ENCODE measurements around the gene FBLN5. TPM values are rescaled to one million over a fixed set of nuclear protein-coding genes. Genes with fewer than 3 reads are reported as not detected.

The FBLN5 gene
- total and polyA plus RNA-seq, 2 donors (not counting 3 experiments of a cell fraction or from before 2014, with no cell fraction given), result 27.6 to 33.1 TPM

GRCh38 chr14:91987192-91987591 is 39.7 kb upstream of the FBLN5 start:
- no peak for TF ChIP-seq POLR2A (IDR thresholded peaks at IDR 0.05; ENCODE audit: low read depth, low read length)
- TF ChIP-seq GATA2 (IDR thresholded peaks at IDR 0.05; ENCODE audit: insufficient read depth, insufficient read length, low read depth, low read length), result no peak
- no peak for TF ChIP-seq CTCF (IDR thresholded peaks at IDR 0.05; ENCODE audit: extremely low read depth in 1 of 2, insufficient read depth in 1 of 2, low read depth in 1 of 2, low read length in 2 of 2)
- TF ChIP-seq POLR2AphosphoS5 (IDR thresholded peaks at IDR 0.05; ENCODE audit: insufficient read depth, low read depth, low read length), result no peak
- Histone ChIP-seq H3K4me2 (ENCODE audit: insufficient read depth, low read length) (no peak overlapping the region), H3K27me3 (ENCODE audit: control insufficient read depth in 2 of 2, insufficient read depth in 2 of 2, low read length in 2 of 2) (no peaks in the 10 kb centered on the region), H3K27ac (ENCODE audit: insufficient read depth, low read depth, low read length) (no peak overlapping the region), H3K9me3 (replicated peaks; ENCODE audit: control insufficient read depth, insufficient read depth, low read length) (no peaks in the 10 kb centered on the region), H3K4me3 (replicated peaks in 1 of 3; ENCODE audit: insufficient read depth in 1 of 3, low read depth in 1 of 3, low read length in 3 of 3) (no peak overlapping the region), H3K36me3 (ENCODE audit: control insufficient read depth in 2 of 2, extremely low read depth in 1 of 2, insufficient read depth in 2 of 2, low read length in 2 of 2) (peaks cover 4 to 13% of the 10 kb centered on the region in 2 experiments), H4K20me1 (replicated peaks; ENCODE audit: control insufficient read depth, extremely low read depth, insufficient read depth, low read length) (no peaks in the 10 kb centered on the region), H3K79me2 (ENCODE audit: control insufficient read depth, insufficient read depth, low read length) (peaks cover 5% of the 10 kb centered on the region), H3K4me1 (ENCODE audit: control insufficient read depth, extremely low read depth, insufficient read depth, low read length) (peaks cover 41% of the 10 kb centered on the region), H3K9ac (replicated peaks; ENCODE audit: extremely low read depth, insufficient read depth, low read length) (no peak overlapping the region), H3K9me1 (replicated peaks; ENCODE audit: control insufficient read depth, extremely low read depth, insufficient read depth, low read length) (no peaks in the 10 kb centered on the region), H2AFZ (ENCODE audit: low read depth, low read length) (no peak overlapping the region)
- intact Hi-C loops (cut with micrococcal nuclease), result no loop called here
- FAIRE-seq, result no peak
- ChIA-PET POLR2A (no interaction called here), CTCF (interaction anchor here (5.5 kb wide), 1 partner anchor 10 kb away, joined by 88 read pairs; no protein-coding TSS in a partner anchor)
- dilution Hi-C loops (cut with MboI; ENCODE audit: extremely low pct_ligation_motif_present, low sequenced_read_pairs), result no loop called here
- no TSS peak for BruUV-seq (replicated peaks)
- no peak for DNase-seq (ENCODE audit: low read depth, low spot score)

- POLR2A ChIA-PET, result interaction anchor here (0.5 to 0.8 kb wide), 2 partner anchors 9 to 11 kb away, joined by 3 to 5 read pairs; no protein-coding TSS in a partner anchor
- dilution Hi-C loops (cut with MboI; ENCODE audit: extremely low pct_ligation_motif_present, low sequenced_read_pairs), result no loop called here
- H3K4me1 ChIP-seq (ENCODE audit: control insufficient read depth, extremely low read depth, insufficient read depth, low read length), result peaks cover 41% of the 10 kb centered on the region
- peaks cover 5% of the 10 kb centered on the region for H3K79me2 ChIP-seq (ENCODE audit: control insufficient read depth, insufficient read depth, low read length)
- FAIRE-seq, result no peak
- H3K9me1 ChIP-seq (replicated peaks; ENCODE audit: control insufficient read depth, extremely low read depth, insufficient read depth, low read length), result no peaks in the 10 kb centered on the region
- H3K4me3 ChIP-seq (replicated peaks in 1 of 3; ENCODE audit: insufficient read depth in 1 of 3, low read depth in 1 of 3, low read length in 3 of 3), result no peak overlapping the region
- peak; percentile 82 for DNase-seq (ENCODE audit: low read depth, low spot score)
- H3K27me3 ChIP-seq (ENCODE audit: control insufficient read depth in 2 of 2, insufficient read depth in 2 of 2, low read length in 2 of 2), result no peaks in the 10 kb centered on the region
- H3K4me2 ChIP-seq (ENCODE audit: insufficient read depth, low read length), result peak overlapping the region; percentile 55
- H3K9me3 ChIP-seq (replicated peaks; ENCODE audit: control insufficient read depth, insufficient read depth, low read length), result no peaks in the 10 kb centered on the region
- H3K9ac ChIP-seq (replicated peaks; ENCODE audit: extremely low read depth, insufficient read depth, low read length), result no peak overlapping the region
- intact Hi-C loops (cut with micrococcal nuclease), result no loop called here
- no peak overlapping the region for H2AFZ ChIP-seq (ENCODE audit: low read depth, low read length)
- no peaks in the 10 kb centered on the region for H4K20me1 ChIP-seq (replicated peaks; ENCODE audit: control insufficient read depth, extremely low read depth, insufficient read depth, low read length)
- no TSS peak for BruUV-seq (replicated peaks)
- CTCF ChIA-PET, result interaction anchor here (0.6 to 5.5 kb wide), 6 partner anchors 11 to 121 kb away, joined by 3 to 88 read pairs (median 4); partner anchors contain the start of gene ATXN3
- no peak for TF ChIP-seq MYC (IDR thresholded peaks at IDR 0.05; ENCODE audit: low read depth, low read length)
- TF ChIP-seq EZH2 (IDR thresholded peaks at IDR 0.05; ENCODE audit: borderline replicate concordance, low read depth, low read length, severe bottlenecking), result no peak
- no peak for TF ChIP-seq MAX (IDR thresholded peaks at IDR 0.05; ENCODE audit: insufficient read depth, insufficient read length)
- no peak for TF ChIP-seq CTCF (IDR thresholded peaks at IDR 0.05; ENCODE audit: extremely low read depth in 1 of 2, insufficient read depth in 1 of 2, low read depth in 1 of 2, low read length in 2 of 2)
- no peak for TF ChIP-seq POLR2A (IDR thresholded peaks at IDR 0.05; ENCODE audit: low read depth, low read length)
- no peak for TF ChIP-seq GATA2 (IDR thresholded peaks at IDR 0.05; ENCODE audit: insufficient read depth, insufficient read length, low read depth, low read length)
- TF ChIP-seq FOS (IDR thresholded peaks at IDR 0.05; ENCODE audit: borderline replicate concordance, insufficient read depth, low read length), result no peak
- no peak for TF ChIP-seq POLR2AphosphoS5 (IDR thresholded peaks at IDR 0.05; ENCODE audit: insufficient read depth, low read depth, low read length)
- no peak for TF ChIP-seq JUN (IDR thresholded peaks at IDR 0.05; ENCODE audit: borderline replicate concordance, insufficient read depth, insufficient read length, low read depth)
- peak overlapping the region; percentile 51 for H3K27ac ChIP-seq (ENCODE audit: insufficient read depth, low read depth, low read length)
- H3K36me3 ChIP-seq (ENCODE audit: control insufficient read depth in 2 of 2, extremely low read depth in 1 of 2, insufficient read depth in 2 of 2, low read length in 2 of 2), result peaks cover 3 to 6% of the 10 kb centered on the region in 2 experiments
Measured at GRCh38 chr14:91985521-91986255, 38.2 kb upstream of the FBLN5 start.

Data from endothelial cell of umbilical vein (primary cell).